Astrocyte (in vitro differentiated cells and primary cell): ENCODE data around the gene GPATCH8. TPM values are rescaled to one million over a fixed set of nuclear protein-coding genes. Genes with fewer than 3 reads are reported as not detected.
A peak's percentile ranks its signal among the peaks of the same experiment; 100 is the strongest.

Source experiments
- DNase-seq: peaks from one replicate; pipeline ENCODE4 v3.0.0-alpha.2; 2010; ENCODE audit warnings: low read depth
- FAIRE-seq: peaks from 2 replicates; lab custom pipeline; 2011; peaks lifted over from hg19 to GRCh38; lab: Jason Lieb, UNC
- H2AFZ ChIP-seq: 2 replicates; pipeline ENCODE4 v1.6.0; 2012; ENCODE audit warnings: low read depth, low read length, inconsistent platforms
- H3K27ac ChIP-seq: 2 replicates; pipeline ENCODE4 v1.5.1; 2011; ENCODE audit warnings: low read depth, low read length, inconsistent platforms
- H3K27me3 ChIP-seq: 2 replicates; pipeline ENCODE4 v1.6.0; 2011; ENCODE audit warnings: low read length, inconsistent platforms; ENCODE audit not compliant: insufficient read depth
- H3K36me3 ChIP-seq: 2 replicates; pipeline ENCODE4 v1.5.1; 2011; ENCODE audit warnings: low read length, inconsistent platforms; ENCODE audit not compliant: insufficient read depth
- H3K4me1 ChIP-seq: 2 replicates; pipeline ENCODE4 v1.5.1; 2011; ENCODE audit warnings: low read length, inconsistent platforms; ENCODE audit not compliant: insufficient read depth
- H3K4me2 ChIP-seq: 2 replicates; pipeline ENCODE4 v1.6.0; 2012; ENCODE audit warnings: low read length, inconsistent platforms
- H3K4me3 ChIP-seq: 2 replicates; pipeline ENCODE4 v1.5.1; 2011; ENCODE audit warnings: low read depth, mild to moderate bottlenecking, low read length, inconsistent platforms; ENCODE audit not compliant: insufficient read depth
- H3K79me2 ChIP-seq: 2 replicates; pipeline ENCODE4 v1.6.0; 2012; ENCODE audit warnings: mild to moderate bottlenecking, low read length, inconsistent platforms; ENCODE audit not compliant: insufficient read depth
- H3K9ac ChIP-seq: 2 replicates; pipeline ENCODE4 v1.6.0; 2012; ENCODE audit warnings: mild to moderate bottlenecking, low read length, inconsistent platforms
- H3K9me3 ChIP-seq: 2 replicates; pipeline ENCODE4 v1.5.1; 2012; ENCODE audit warnings: low read depth, mild to moderate bottlenecking, low read length, inconsistent platforms; ENCODE audit not compliant: insufficient read depth
- H4K20me1 ChIP-seq: 2 replicates; pipeline ENCODE4 v1.6.0; 2012; ENCODE audit warnings: low read length, inconsistent platforms; ENCODE audit not compliant: insufficient read depth
- H3K27ac Mint-ChIP-seq: one replicate; pipeline ENCODE4 v1.8.0; 2021; ENCODE audit warnings: mild to moderate bottlenecking, mixed read lengths; ENCODE audit not compliant: unreplicated experiment
- H3K27me3 Mint-ChIP-seq: one replicate; pipeline ENCODE4 v1.8.0; 2021; ENCODE audit warnings: low read depth, mixed read lengths; ENCODE audit not compliant: unreplicated experiment
- H3K36me3 Mint-ChIP-seq: one replicate; pipeline ENCODE4 v1.8.0; 2021; ENCODE audit warnings: low read depth, mixed read lengths; ENCODE audit not compliant: unreplicated experiment
- H3K4me1 Mint-ChIP-seq: one replicate; pipeline ENCODE4 v1.8.0; 2021; ENCODE audit warnings: low read depth, mixed read lengths; ENCODE audit not compliant: unreplicated experiment
- H3K4me3 Mint-ChIP-seq: one replicate; pipeline ENCODE4 v1.8.0; 2021; ENCODE audit warnings: mild to moderate bottlenecking, moderate library complexity, mixed read lengths; ENCODE audit not compliant: unreplicated experiment
- H3K9me3 Mint-ChIP-seq: one replicate; pipeline ENCODE4 v1.8.0; 2021; ENCODE audit warnings: mild to moderate bottlenecking, mixed read lengths; ENCODE audit not compliant: unreplicated experiment
- CTCF ChIP-seq: IDR thresholded peaks from 2 replicates; pipeline ENCODE4 v1.5.1; 2011; ENCODE audit warnings: low read depth, mild to moderate bottlenecking, inconsistent platforms, low read length, moderate library complexity; ENCODE audit not compliant: insufficient read depth
- EZH2 ChIP-seq: IDR thresholded peaks from 2 replicates; pipeline ENCODE4 v1.6.1; 2012; ENCODE audit warnings: mild to moderate bottlenecking, low read length, inconsistent platforms; ENCODE audit not compliant: insufficient read depth
- total RNA-seq: library from RNA; stranded (reverse); gene quantifications from 2 replicates; pipeline ENCODE4 v1.2.1, GENCODE V29; 2021

The GPATCH8 gene
- total RNA-seq, 1 donor from 2014 or later: 43.3 TPM

- peaks cover 6% of the 10 kb centered on the region for H3K36me3 ChIP-seq
- peaks cover 6% of the 10 kb centered on the region for H4K20me1 ChIP-seq
- no peak overlapping the region for H2AFZ ChIP-seq
- Mint-ChIP-seq H3K4me3 (no peak overlapping the region), H3K36me3 (peaks cover 4% of the 10 kb centered on the region), H3K9me3 (no peaks in the 10 kb centered on the region), H3K27me3 (no peaks in the 10 kb centered on the region), H3K27ac (peak overlapping the region; percentile 34), H3K4me1 (peaks cover 6% of the 10 kb centered on the region)
- H3K9ac ChIP-seq: no peak overlapping the region
- peaks cover 6% of the 10 kb centered on the region for H3K4me1 ChIP-seq
- no peaks in the 10 kb centered on the region for H3K27me3 ChIP-seq
- no peak overlapping the region for H3K4me3 ChIP-seq
- FAIRE-seq: no peak
- no peak overlapping the region for H3K4me2 ChIP-seq
- TF ChIP-seq EZH2 (no peak), CTCF (no peak)
- H3K79me2 ChIP-seq: no peaks in the 10 kb centered on the region
- H3K27ac ChIP-seq: no peak overlapping the region
- no peak for DNase-seq
- no peaks in the 10 kb centered on the region for H3K9me3 ChIP-seq
Observed at GRCh38 chr17:44414394-44415155, 88.6 kb downstream of the GPATCH8 start.

GRCh38 chr17:44409309-44410028, 93.7 kb downstream of the GPATCH8 start:
- DNase-seq (no peak), FAIRE-seq (no peak)
- Histone ChIP-seq H3K9me3 (no peaks in the 10 kb centered on the region), H3K4me3 (no peak overlapping the region), H3K27me3 (no peaks in the 10 kb centered on the region), H3K36me3 (peaks cover 3% of the 10 kb centered on the region), H3K27ac (no peak overlapping the region), H3K79me2 (no peaks in the 10 kb centered on the region), H4K20me1 (no peaks in the 10 kb centered on the region), H3K4me1 (no peaks in the 10 kb centered on the region), H3K9ac (no peak overlapping the region), H2AFZ (no peak overlapping the region), H3K4me2 (no peak overlapping the region)
- Mint-ChIP-seq H3K4me1 (peaks cover 3% of the 10 kb centered on the region), H3K9me3 (no peaks in the 10 kb centered on the region), H3K27me3 (no peaks in the 10 kb centered on the region), H3K36me3 (peaks cover 9% of the 10 kb centered on the region), H3K27ac (no peak overlapping the region), H3K4me3 (no peak overlapping the region)
- TF ChIP-seq EZH2: no peak
- TF ChIP-seq CTCF: no peak
